Endothelial cell (in vitro differentiated cells): ENCODE data around the gene PDILT. TPM values are rescaled to one million over a fixed set of nuclear protein-coding genes. Genes with fewer than 3 reads are reported as not detected.
"Not testable (repeated sequence)": the region's sequence is repeated elsewhere in the genome, so short reads cannot be mapped to it uniquely, and the experiment has no call there.

Source experiments
- DNase-seq: peaks from one replicate; pipeline ENCODE4 v3.0.0; 2021; ENCODE audit warnings: low spot score
- H3K27ac Mint-ChIP-seq: one replicate; pipeline ENCODE4 v1.8.0; 2021; ENCODE audit warnings: mixed read lengths, inconsistent platforms; ENCODE audit not compliant: unreplicated experiment
- H3K27me3 Mint-ChIP-seq: one replicate; pipeline ENCODE4 v1.8.0; 2021; ENCODE audit warnings: mild to moderate bottlenecking, moderate library complexity, mixed read lengths, inconsistent platforms; ENCODE audit not compliant: unreplicated experiment
- H3K36me3 Mint-ChIP-seq: one replicate; pipeline ENCODE4 v1.8.0; 2021; ENCODE audit warnings: mild to moderate bottlenecking, low read depth, mixed read lengths, inconsistent platforms; ENCODE audit not compliant: unreplicated experiment
- H3K4me1 Mint-ChIP-seq: one replicate; pipeline ENCODE4 v1.8.0; 2021; ENCODE audit warnings: mild to moderate bottlenecking, mixed read lengths, inconsistent platforms; ENCODE audit not compliant: unreplicated experiment
- H3K4me3 Mint-ChIP-seq: one replicate; pipeline ENCODE4 v1.8.0; 2021; ENCODE audit warnings: mild to moderate bottlenecking, mixed read lengths, inconsistent platforms; ENCODE audit not compliant: unreplicated experiment
- H3K9me3 Mint-ChIP-seq: one replicate; pipeline ENCODE4 v1.8.0; 2021; ENCODE audit warnings: mixed read lengths, inconsistent platforms; ENCODE audit not compliant: unreplicated experiment
- CTCF ChIP-seq: fragments of 200-600 bp; sonication (generic); IDR thresholded peaks from one replicate; pipeline ENCODE4 v1.5.0; 2021; ENCODE audit warnings: antibody characterized with exemption; ENCODE audit not compliant: unreplicated experiment
- total RNA-seq: library from RNA; stranded (reverse); fragmentation: NEBNext Ultra II Directional; extraction: Animal tissue kit (Norgen Biotek cat#: 25700); gene quantifications from one replicate; pipeline ENCODE4 v1.2.1, GENCODE V29; 2021; ENCODE audit not compliant: unreplicated experiment

The PDILT gene
- total RNA-seq, 1 donor from 2014 or later = not detected

GRCh38 chr16:20314575-20314974, 90.0 kb downstream of the PDILT start:
- Mint-ChIP-seq H3K4me3 (no peak overlapping the region), H3K27me3 (peaks cover 5% of the 10 kb centered on the region), H3K36me3 (no peaks in the 10 kb centered on the region), H3K27ac (no peak overlapping the region), H3K9me3 (no peaks in the 10 kb centered on the region), H3K4me1 (no peaks in the 10 kb centered on the region)
- TF ChIP-seq CTCF = no peak
- no peak for DNase-seq

GRCh38 chr16:20313741-20314140, 90.8 kb downstream of the PDILT start:
- no peaks in the 10 kb centered on the region for H3K4me1 Mint-ChIP-seq
- H3K36me3 Mint-ChIP-seq = no peaks in the 10 kb centered on the region
- no peak overlapping the region for H3K4me3 Mint-ChIP-seq
- H3K27me3 Mint-ChIP-seq = peaks cover 5% of the 10 kb centered on the region
- no peaks in the 10 kb centered on the region for H3K9me3 Mint-ChIP-seq
- TF ChIP-seq CTCF = no peak
- DNase-seq = no peak
- no peak overlapping the region for H3K27ac Mint-ChIP-seq

GRCh38 chr16:20312536-20313095, 91.9 kb downstream of the PDILT start:
- H3K27ac Mint-ChIP-seq, H3K27me3 Mint-ChIP-seq: not testable (repeated sequence)

GRCh38 chr16:20311548-20311947, 93.0 kb downstream of the PDILT start:
- Mint-ChIP-seq H3K27me3 (no peaks in the 10 kb centered on the region), H3K4me3 (no peak overlapping the region), H3K36me3 (no peaks in the 10 kb centered on the region), H3K9me3 (no peaks in the 10 kb centered on the region), H3K4me1 (no peaks in the 10 kb centered on the region), H3K27ac (no peak overlapping the region)
- no peak for DNase-seq
- TF ChIP-seq CTCF = no peak

More at GRCh38 chr16:20312536-20313095, 91.9 kb downstream of the PDILT start:
- H3K4me3 Mint-ChIP-seq, H3K4me1 Mint-ChIP-seq, H3K9me3 Mint-ChIP-seq, DNase-seq, H3K36me3 Mint-ChIP-seq: not testable (repeated sequence)

- DNase-seq = no peak
- no peaks in the 10 kb centered on the region for H3K27me3 Mint-ChIP-seq
- no peak overlapping the region for H3K4me3 Mint-ChIP-seq
- H3K36me3 Mint-ChIP-seq = no peaks in the 10 kb centered on the region
- no peaks in the 10 kb centered on the region for H3K9me3 Mint-ChIP-seq
- H3K27ac Mint-ChIP-seq = no peak overlapping the region
- no peak for TF ChIP-seq CTCF
- H3K4me1 Mint-ChIP-seq = no peaks in the 10 kb centered on the region
Measured at GRCh38 chr16:20310421-20311395, 93.8 kb downstream of the PDILT start.
